GM12878 (cell line): ENCODE data around the gene MAN1A1. TPM values are rescaled to one million over a fixed set of nuclear protein-coding genes. Genes with fewer than 3 reads are reported as not detected.

Experiments used
- ATAC-seq: fragments of 200-7000 bp; cut with Tn5 transposase; 3 replicates; pipeline ENCODE4 v1.9.1; 2020; ENCODE audit warnings: mild to moderate bottlenecking, moderate library complexity
- BruUV-seq: library from RNA; stranded (reverse); fragments of 400-500 nt; replicated peaks from 2 replicates; lab custom pipeline; 2021; lab: Mats Ljungman, UMichigan
- CTCF ChIA-PET: fragments of 300-600 bp; sonication (Branson Sonifier 250); formaldehyde crosslinking; extraction: SDS; loops from one replicate; lab custom pipeline; 2021; ENCODE audit warnings: inconsistent platforms; lab: Yijun Ruan, JAX
- POLR2A ChIA-PET: fragments of 350-600 bp; formaldehyde crosslinking; extraction: SDS; loops from one replicate; lab custom pipeline; 2021; ENCODE audit warnings: inconsistent platforms; lab: Charles Lee
- RAD21 ChIA-PET: fragments of 300-600 bp; sonication (Branson Sonifier 250); formaldehyde crosslinking; loops from one replicate; lab custom pipeline; 2023; ENCODE audit warnings: antibody characterized with exemption; ENCODE audit not compliant: unreplicated experiment; lab: Charles Lee
- SMC1A ChIA-PET: fragments of 300-600 bp; sonication (Branson Sonifier 250); formaldehyde crosslinking; loops from one replicate; lab custom pipeline; 2023; ENCODE audit not compliant: unreplicated experiment, uncharacterized antibody; lab: Charles Lee
- DNase-seq: peaks from one replicate; pipeline ENCODE4 v3.0.0-alpha.2; 2011; ENCODE audit warnings: low read depth, low spot score
- FAIRE-seq: peaks from 3 replicates; lab custom pipeline; 2011; peaks lifted over from hg19 to GRCh38; lab: Jason Lieb, UNC
- H2AFZ ChIP-seq: 2 replicates; pipeline ENCODE4 v1.6.0; 2011; ENCODE audit warnings: low read depth, low read length, control low read depth; ENCODE audit not compliant: control insufficient read depth
- H3K27ac ChIP-seq: 2 replicates; pipeline ENCODE4 v1.5.1; 2011; ENCODE audit warnings: control low read depth; ENCODE audit not compliant: control insufficient read depth, insufficient read depth
- H3K27me3 ChIP-seq, 2 experiments: replicated peaks in 1 of 2; 2 replicates each; pipeline versions ENCODE4 v1.6.0 to v1.6.1; 2011; ENCODE audit warnings: low read length in 1 of 2; ENCODE audit not compliant: control insufficient read depth in 2 of 2, insufficient read depth in 2 of 2
- H3K36me3 ChIP-seq, 2 experiments: 2 replicates each; pipeline ENCODE4 v1.5.1; 2011; ENCODE audit warnings: low read length in 1 of 2; ENCODE audit not compliant: control insufficient read depth in 2 of 2, insufficient read depth in 2 of 2
- H3K4me1 ChIP-seq: 2 replicates; pipeline ENCODE4 v1.6.1; 2011; ENCODE audit warnings: mild to moderate bottlenecking, low read length, moderate library complexity, mixed read lengths; ENCODE audit not compliant: control insufficient read depth, insufficient read depth
- H3K4me2 ChIP-seq: 2 replicates; pipeline ENCODE4 v1.6.0; 2011; ENCODE audit warnings: control low read depth; ENCODE audit not compliant: control insufficient read depth, insufficient read depth
- H3K4me3 ChIP-seq: fragments of 200-600 bp; sonication (generic); 2 replicates; pipeline ENCODE4 v1.5.1; 2016
- H3K79me2 ChIP-seq: 2 replicates; pipeline ENCODE4 v1.6.0; 2011; ENCODE audit warnings: low read length; ENCODE audit not compliant: control insufficient read depth, insufficient read depth
- H3K9ac ChIP-seq: 2 replicates; pipeline ENCODE4 v1.8.0; 2011; ENCODE audit warnings: low read length, control low read depth, mixed read lengths; ENCODE audit not compliant: control insufficient read depth, insufficient read depth
- H3K9me3 ChIP-seq: replicated peaks from 3 replicates; pipeline ENCODE4 v1.5.1; 2011; ENCODE audit warnings: mild to moderate bottlenecking, low read length; ENCODE audit not compliant: control insufficient read depth, insufficient read depth
- H4K20me1 ChIP-seq: 2 replicates; pipeline ENCODE4 v1.6.0; 2011; ENCODE audit not compliant: control insufficient read depth, insufficient read depth
- SPI1 ChIP-seq: IDR thresholded peaks from 2 replicates; pipeline ENCODE4 v1.6.1; 2011; ENCODE audit warnings: low read depth, mild to moderate bottlenecking, low read length, moderate library complexity, borderline replicate concordance; ENCODE audit not compliant: insufficient read depth
- ZNF207 ChIP-seq: fragments of 450-650 bp; IDR thresholded peaks from 2 replicates; pipeline ENCODE4 v1.6.1; 2014; ENCODE audit warnings: antibody characterized with exemption, mild to moderate bottlenecking, borderline replicate concordance
- ZNF592 ChIP-seq: fragments of 450-650 bp; IDR thresholded peaks from 2 replicates; pipeline ENCODE4 v1.6.1; 2017; ENCODE audit warnings: mild to moderate bottlenecking, moderate library complexity
- WGBS: methylation state at CpG from one replicate; pipeline ENCODE4 v1.1.6; 2016; ENCODE audit warnings: low lambda C conversion rate; ENCODE audit not compliant: insufficient replicate concordance, insufficient coverage; ENCODE audit errors: missing lambda C conversion rate; 5-methylcytosine and 5-hydroxymethylcytosine counted together
- in situ Hi-C: fragments of 300-500 bp; cut with MboI; formaldehyde crosslinking; loops from 9 replicates; pipeline ENCODE4 v1.14.3; 2018; ENCODE audit warnings: mixed read lengths
- intact Hi-C: fragments of 100-400 bp; cut with micrococcal nuclease; formaldehyde crosslinking; loops from one replicate; pipeline ENCODE4 v1.14.2; 2022; ENCODE audit not compliant: unreplicated experiment
- polyA plus RNA-seq, 11 experiments: library from polyadenylated mRNA; depleted of rRNA in 4 of 11; unstranded in 6 of 11; stranded (reverse) in 5 of 11; fragments of >200 nt; fragmentation: Nextera tagmentation in 4 of 11; fragmentation: Illumina TruSeq in 1 of 11; extraction: Ambion mirVana in 4 of 11; extraction: Trizol in 1 of 11; gene quantifications; 1 replicate in 1 of 11; 2 replicates in 10 of 11; pipeline versions ENCODE4 v1.2.1 to v1.2.3, GENCODE V29; 2011 to 2016; ENCODE audit warnings: inconsistent platforms in 2 of 11, missing spikeins in 2 of 11, low read depth in 1 of 11
- total RNA-seq, 4 experiments: library from RNA; depleted of rRNA in 3 of 4; stranded (reverse); fragments of >200 nt in 3 of 4; fragmentation: Illumina TruSeq in 1 of 4; extraction: Trizol in 1 of 4; gene quantifications; 2 replicates each; pipeline versions ENCODE4 v1.2.1 to v1.2.3, GENCODE V29; 2013 to 2021

Gene MAN1A1
- total and polyA plus RNA-seq, 10 of the 15 experiments (the other 5 are each of a cell fraction or from before 2014, with no cell fraction given): 5.4 to 28.1 (median 19.5) TPM

- ChIA-PET RAD21 (interaction anchor here (0.8 to 3.3 kb wide), 16 partner anchors 8 to 174 kb away, joined by 3 to 51 read pairs (median 6); no protein-coding TSS in a partner anchor), POLR2A (interaction anchor here (0.6 to 3.3 kb wide), 11 partner anchors 8 to 278 kb away, joined by 3 to 48 read pairs (median 6); no protein-coding TSS in a partner anchor), CTCF (interaction anchor here (0.6 to 4.9 kb wide), 11 partner anchors 9 to 212 kb away, joined by 3 to 35 read pairs (median 5); no protein-coding TSS in a partner anchor), SMC1A (interaction anchor here (0.6 to 6.5 kb wide), 19 partner anchors 10 to 174 kb away, joined by 3 to 120 read pairs (median 4); no protein-coding TSS in a partner anchor)
- peak; percentile 76 for ATAC-seq
- H3K4me1 ChIP-seq: no peaks in the 10 kb centered on the region
- DNase-seq: no peak
- no peaks in the 10 kb centered on the region for H3K27me3 ChIP-seq
- H3K27ac ChIP-seq: no peak overlapping the region
- H4K20me1 ChIP-seq: no peaks in the 10 kb centered on the region
- H3K9me3 ChIP-seq: no peaks in the 10 kb centered on the region
- no peak overlapping the region for H3K4me2 ChIP-seq
- no peak overlapping the region for H2AFZ ChIP-seq
- H3K79me2 ChIP-seq: no peaks in the 10 kb centered on the region; the same call in 1 of the 2 replicates
- BruUV-seq: no TSS peak
- peaks cover 3 to 4% of the 10 kb centered on the region in 2 experiments for H3K36me3 ChIP-seq
- TF ChIP-seq SPI1 (peak; percentile 61; the same call in 1 of the 2 replicates), ZNF592 (no peak), ZNF207 (no peak)
- FAIRE-seq: no peak
- H3K4me3 ChIP-seq: no peak overlapping the region
- H3K9ac ChIP-seq: no peak overlapping the region
- in situ Hi-C loops: no loop called here
- WGBS: 95% methylated on average over 2 of the region's 2 CpGs
- intact Hi-C loops: no loop called here
Observed at GRCh38 chr6:119322034-119322433, 27.5 kb downstream of the MAN1A1 start.
